Lower leg skin (tissue), 3 donors: Measurements from ENCODE around the gene VGLL2.

Source experiments
- POLR2A ChIP-seq, 2 donors: fragments of 450-650 bp; IDR thresholded peaks; one replicate each; pipeline ENCODE4 v1.6.1; 2016 to 2017; ENCODE audit warnings: antibody characterized with exemption in 2 of 2, mild to moderate bottlenecking in 1 of 2, moderate library complexity in 1 of 2
- TF ChIP-seq, protein P1 (sequence below), 3 donors: fragments of 450-650 bp; IDR thresholded peaks; one replicate each; pipeline ENCODE4 v1.5.1; 2016; ENCODE audit warnings: antibody characterized with exemption in 3 of 3, mild to moderate bottlenecking in 3 of 3, moderate library complexity in 2 of 3

DNA sequence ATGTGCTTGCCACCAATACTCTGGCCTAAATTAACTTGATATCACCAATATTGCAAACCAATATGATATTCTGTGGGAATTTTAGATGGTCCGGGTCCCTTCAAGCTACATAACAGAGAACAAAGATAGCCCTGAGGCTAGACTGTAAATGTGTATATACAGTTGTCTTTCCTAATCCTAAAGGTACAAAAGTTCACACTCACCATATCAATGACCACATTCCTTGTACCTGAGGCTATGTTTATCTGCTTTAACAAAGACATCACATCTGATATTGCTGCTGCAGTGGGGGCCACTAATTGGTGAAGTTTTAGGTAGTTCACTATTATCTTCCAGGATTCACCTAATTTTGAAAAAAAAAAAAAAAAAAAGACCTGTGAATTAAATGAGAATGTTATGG is 38.6 kb upstream of the VGLL2 start:
- TF ChIP-seq, protein P1, sequence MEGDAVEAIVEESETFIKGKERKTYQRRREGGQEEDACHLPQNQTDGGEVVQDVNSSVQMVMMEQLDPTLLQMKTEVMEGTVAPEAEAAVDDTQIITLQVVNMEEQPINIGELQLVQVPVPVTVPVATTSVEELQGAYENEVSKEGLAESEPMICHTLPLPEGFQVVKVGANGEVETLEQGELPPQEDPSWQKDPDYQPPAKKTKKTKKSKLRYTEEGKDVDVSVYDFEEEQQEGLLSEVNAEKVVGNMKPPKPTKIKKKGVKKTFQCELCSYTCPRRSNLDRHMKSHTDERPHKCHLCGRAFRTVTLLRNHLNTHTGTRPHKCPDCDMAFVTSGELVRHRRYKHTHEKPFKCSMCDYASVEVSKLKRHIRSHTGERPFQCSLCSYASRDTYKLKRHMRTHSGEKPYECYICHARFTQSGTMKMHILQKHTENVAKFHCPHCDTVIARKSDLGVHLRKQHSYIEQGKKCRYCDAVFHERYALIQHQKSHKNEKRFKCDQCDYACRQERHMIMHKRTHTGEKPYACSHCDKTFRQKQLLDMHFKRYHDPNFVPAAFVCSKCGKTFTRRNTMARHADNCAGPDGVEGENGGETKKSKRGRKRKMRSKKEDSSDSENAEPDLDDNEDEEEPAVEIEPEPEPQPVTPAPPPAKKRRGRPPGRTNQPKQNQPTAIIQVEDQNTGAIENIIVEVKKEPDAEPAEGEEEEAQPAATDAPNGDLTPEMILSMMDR (IDR thresholded peaks at IDR 0.05), result no peak
- TF ChIP-seq POLR2A (IDR thresholded peaks at IDR 0.05), result no peak
